Fibroblast of the conjunctiva (primary cell): ENCODE measurements around the gene SPATA6.

Experiments
- DNase-seq: peaks from one replicate; pipeline ENCODE4 v3.0.0-alpha.2; 2010; ENCODE audit warnings: low read depth

Gene SPATA6

GRCh38 chr1:48251821-48252220, 220.2 kb downstream of the SPATA6 start:
- DNase-seq, result no peak

- DNase-seq, result no peak
Observed at GRCh38 chr1:48251323-48251722, 220.7 kb downstream of the SPATA6 start.

- DNase-seq, result no peak
Observed at GRCh38 chr1:48250572-48250971, 221.4 kb downstream of the SPATA6 start.

GRCh38 chr1:48249868-48250267, 222.1 kb downstream of the SPATA6 start:
- no peak for DNase-seq

- DNase-seq, result no peak
Observed at GRCh38 chr1:48248356-48248755, 223.6 kb downstream of the SPATA6 start.

- DNase-seq, result no peak
Observed at GRCh38 chr1:48246727-48247126, 225.3 kb downstream of the SPATA6 start.
